Caco-2 (cell line): ENCODE data around the gene NUTM2B. TPM values are rescaled to one million over a fixed set of nuclear protein-coding genes. Genes with fewer than 3 reads are reported as not detected.
"Not testable (repeated sequence)": the region's sequence is repeated elsewhere in the genome, so short reads cannot be mapped to it uniquely, and the experiment has no call there.

Source experiments
- BruUV-seq: library from RNA; stranded (reverse); fragments of 400-500 nt; replicated peaks from 2 replicates; lab custom pipeline; 2021; lab: Mats Ljungman, UMichigan
- CTCF ChIA-PET: fragments of 300-600 bp; sonication (Branson Sonifier 250); formaldehyde crosslinking; loops from one replicate; lab custom pipeline; 2022; ENCODE audit warnings: antibody characterized with exemption; lab: Charles Lee
- POLR2A ChIA-PET: fragments of 300-600 bp; sonication (Branson Sonifier 250); formaldehyde crosslinking; loops from one replicate; lab custom pipeline; 2022; ENCODE audit warnings: antibody characterized with exemption; lab: Charles Lee
- DNase-seq, 2 experiments: peaks; one replicate each; pipeline versions ENCODE4 v3.0.0 to v3.0.0-alpha.2; 2020 to 2022
- H3K27me3 ChIP-seq: replicated peaks from 2 replicates; pipeline ENCODE4 v1.6.0; 2011; ENCODE audit warnings: low read length; ENCODE audit not compliant: control insufficient read depth, insufficient read depth
- H3K36me3 ChIP-seq: 2 replicates; pipeline ENCODE4 v1.5.1; 2011; ENCODE audit warnings: low read length; ENCODE audit not compliant: control insufficient read depth, insufficient read depth
- H3K4me1 ChIP-seq: fragments of 250-450 bp; sonication (Bioruptor Pico); 2 replicates; pipeline ENCODE4 v1.5.1; 2020; ENCODE audit warnings: mild to moderate bottlenecking
- H3K4me3 ChIP-seq: 2 replicates; pipeline ENCODE4 v1.5.1; 2011; ENCODE audit warnings: low read depth, mild to moderate bottlenecking, control low read depth, low read length
- H3K9me3 ChIP-seq: fragments of 250-450 bp; sonication (Bioruptor Pico); 2 replicates; pipeline ENCODE4 v1.5.1; 2020; ENCODE audit warnings: mild to moderate bottlenecking, moderate library complexity
- H3K27ac Mint-ChIP-seq: one replicate; pipeline ENCODE4 v1.8.0; 2022; ENCODE audit warnings: mixed read lengths; ENCODE audit not compliant: unreplicated experiment
- H3K27me3 Mint-ChIP-seq: one replicate; pipeline ENCODE4 v1.8.0; 2022; ENCODE audit warnings: mixed read lengths; ENCODE audit not compliant: insufficient read depth, unreplicated experiment
- H3K36me3 Mint-ChIP-seq: one replicate; pipeline ENCODE4 v1.8.0; 2022; ENCODE audit warnings: mild to moderate bottlenecking, mixed read lengths; ENCODE audit not compliant: insufficient read depth, unreplicated experiment
- H3K4me1 Mint-ChIP-seq: one replicate; pipeline ENCODE4 v1.8.0; 2022; ENCODE audit warnings: low read depth, mixed read lengths; ENCODE audit not compliant: unreplicated experiment
- H3K4me3 Mint-ChIP-seq: one replicate; pipeline ENCODE4 v1.8.0; 2022; ENCODE audit warnings: mild to moderate bottlenecking, moderate library complexity, mixed read lengths; ENCODE audit not compliant: unreplicated experiment
- H3K9me3 Mint-ChIP-seq: one replicate; pipeline ENCODE4 v1.8.0; 2022; ENCODE audit warnings: mixed read lengths; ENCODE audit not compliant: unreplicated experiment
- intact Hi-C: fragments of 100-400 bp; cut with micrococcal nuclease; formaldehyde crosslinking; loops from one replicate; pipeline ENCODE4 v1.10.0; 2022; ENCODE audit not compliant: unreplicated experiment
- total RNA-seq: library from RNA; stranded (reverse); gene quantifications from 2 replicates; pipeline ENCODE4 v1.2.3, GENCODE V29; 2022
- TF ChIP-seq, protein P1 (sequence below), 2 experiments: fragments of 200-600 bp in 1 of 2; IDR thresholded peaks; 1 replicate in 1 of 2; 2 replicates in 1 of 2; pipeline versions ENCODE4 v1.5.1 to v1.8.0; 2011 to 2022; ENCODE audit warnings: antibody characterized with exemption in 1 of 2, control low read depth in 1 of 2, inconsistent platforms in 1 of 2, low read depth in 1 of 2, low read length in 1 of 2, mild to moderate bottlenecking in 1 of 2, moderate library complexity in 1 of 2; ENCODE audit not compliant: insufficient read depth in 1 of 2, severe bottlenecking in 1 of 2, unreplicated experiment in 1 of 2

Gene NUTM2B
- total RNA-seq, 1 experiment from 2014 or later = 0.57 TPM

- H3K36me3 Mint-ChIP-seq, BruUV-seq, H3K9me3 ChIP-seq, H3K4me1 ChIP-seq, DNase-seq, POLR2A ChIA-PET, H3K27me3 Mint-ChIP-seq, H3K4me1 Mint-ChIP-seq, H3K27me3 ChIP-seq, intact Hi-C loops, H3K9me3 Mint-ChIP-seq, CTCF ChIA-PET, H3K4me3 ChIP-seq, H3K36me3 ChIP-seq, H3K4me3 Mint-ChIP-seq, H3K27ac Mint-ChIP-seq: not testable (repeated sequence)
Observed at GRCh38 chr10:79744844-79745243, 41.8 kb downstream of the NUTM2B start.

- DNase-seq, H3K36me3 Mint-ChIP-seq, H3K9me3 ChIP-seq, H3K4me3 Mint-ChIP-seq, H3K27me3 Mint-ChIP-seq, CTCF ChIA-PET, H3K27ac Mint-ChIP-seq, H3K9me3 Mint-ChIP-seq, POLR2A ChIA-PET, intact Hi-C loops, H3K4me1 ChIP-seq, H3K4me3 ChIP-seq, H3K27me3 ChIP-seq, H3K4me1 Mint-ChIP-seq, BruUV-seq, H3K36me3 ChIP-seq: not testable (repeated sequence)
Observed at GRCh38 chr10:79748510-79748909, 45.5 kb downstream of the NUTM2B start.

- H3K4me1 Mint-ChIP-seq, H3K36me3 ChIP-seq, H3K36me3 Mint-ChIP-seq, H3K27me3 ChIP-seq, POLR2A ChIA-PET, H3K4me3 ChIP-seq, CTCF ChIA-PET, H3K27me3 Mint-ChIP-seq, H3K27ac Mint-ChIP-seq, H3K4me3 Mint-ChIP-seq, H3K4me1 ChIP-seq, H3K9me3 Mint-ChIP-seq, intact Hi-C loops, DNase-seq, BruUV-seq, H3K9me3 ChIP-seq: not testable (repeated sequence)
Observed at GRCh38 chr10:79753601-79754000, 50.6 kb downstream of the NUTM2B start.

- CTCF ChIA-PET = interaction anchor here (0.7 kb wide), 1 partner anchor 561 kb away, joined by 3 read pairs; no protein-coding TSS in a partner anchor
- H3K27me3 ChIP-seq, POLR2A ChIA-PET, H3K9me3 ChIP-seq, H3K27me3 Mint-ChIP-seq, intact Hi-C loops, H3K4me3 Mint-ChIP-seq, H3K4me1 ChIP-seq, H3K4me1 Mint-ChIP-seq, H3K4me3 ChIP-seq, BruUV-seq, H3K27ac Mint-ChIP-seq, H3K36me3 ChIP-seq, H3K9me3 Mint-ChIP-seq, H3K36me3 Mint-ChIP-seq: not testable (repeated sequence)
- TF ChIP-seq, protein P1, sequence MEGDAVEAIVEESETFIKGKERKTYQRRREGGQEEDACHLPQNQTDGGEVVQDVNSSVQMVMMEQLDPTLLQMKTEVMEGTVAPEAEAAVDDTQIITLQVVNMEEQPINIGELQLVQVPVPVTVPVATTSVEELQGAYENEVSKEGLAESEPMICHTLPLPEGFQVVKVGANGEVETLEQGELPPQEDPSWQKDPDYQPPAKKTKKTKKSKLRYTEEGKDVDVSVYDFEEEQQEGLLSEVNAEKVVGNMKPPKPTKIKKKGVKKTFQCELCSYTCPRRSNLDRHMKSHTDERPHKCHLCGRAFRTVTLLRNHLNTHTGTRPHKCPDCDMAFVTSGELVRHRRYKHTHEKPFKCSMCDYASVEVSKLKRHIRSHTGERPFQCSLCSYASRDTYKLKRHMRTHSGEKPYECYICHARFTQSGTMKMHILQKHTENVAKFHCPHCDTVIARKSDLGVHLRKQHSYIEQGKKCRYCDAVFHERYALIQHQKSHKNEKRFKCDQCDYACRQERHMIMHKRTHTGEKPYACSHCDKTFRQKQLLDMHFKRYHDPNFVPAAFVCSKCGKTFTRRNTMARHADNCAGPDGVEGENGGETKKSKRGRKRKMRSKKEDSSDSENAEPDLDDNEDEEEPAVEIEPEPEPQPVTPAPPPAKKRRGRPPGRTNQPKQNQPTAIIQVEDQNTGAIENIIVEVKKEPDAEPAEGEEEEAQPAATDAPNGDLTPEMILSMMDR (IDR thresholded peaks at IDR 0.05; ENCODE audit: insufficient read depth in 1 of 2, low read depth in 1 of 2, low read length in 1 of 2, severe bottlenecking in 1 of 2, unreplicated experiment in 1 of 2) = peak; percentile 27 to 38
- peak in 1 of 2 experiments; percentile 36 for DNase-seq
Observed at GRCh38 chr10:79758297-79758993, 55.4 kb downstream of the NUTM2B start.

Other genes with a start within 250 kb of the NUTM2B start
- gene EIF5AL1, start 190.7 kb upstream of the NUTM2B start, total RNA-seq = 0.93 and 1.1 TPM in 2 replicates
- gene SFTPA2, start 142.8 kb upstream of the NUTM2B start, total RNA-seq = not detected in 2 replicates
- gene SFTPA1, start 92.3 kb upstream of the NUTM2B start, total RNA-seq = not detected in 2 replicates
- gene NUTM2E, start 123.5 kb downstream of the NUTM2B start, total RNA-seq = 0.14 TPM in 1 of 2 replicates, not detected in the other
- 0.39 TPM in 1 of 2 replicates, not detected in the other for gene SFTPD, start 245.9 kb downstream of the NUTM2B start, total RNA-seq